ENCODE measurements around the gene MTMR3.

Gene MTMR3

GRCh38 chr22:29972121-29972520 is 89.1 kb downstream of the MTMR3 start:
- DNase-seq, result no peak

DNA sequence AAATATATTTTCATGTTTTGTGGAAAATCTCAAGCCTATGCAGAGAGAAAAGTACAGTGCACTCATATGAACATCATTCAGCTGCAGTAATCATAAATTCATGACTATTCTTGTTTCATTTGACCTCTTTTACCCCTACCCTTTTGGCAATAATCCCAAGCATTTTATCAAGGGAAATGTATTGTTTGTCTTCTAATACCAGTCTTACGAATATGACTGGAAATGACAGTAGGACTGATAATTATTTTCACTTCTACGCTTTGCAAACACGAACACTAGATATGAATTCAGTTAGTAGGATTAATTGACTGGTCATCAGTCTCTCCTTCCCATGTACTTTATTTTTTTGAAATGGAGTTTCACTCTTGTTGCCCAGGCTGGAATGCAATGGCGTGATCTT is 90.3 kb downstream of the MTMR3 start:
- no peak for DNase-seq

GRCh38 chr22:29973680-29974079 is 90.7 kb downstream of the MTMR3 start:
- peak; percentile 3 for DNase-seq

DNA sequence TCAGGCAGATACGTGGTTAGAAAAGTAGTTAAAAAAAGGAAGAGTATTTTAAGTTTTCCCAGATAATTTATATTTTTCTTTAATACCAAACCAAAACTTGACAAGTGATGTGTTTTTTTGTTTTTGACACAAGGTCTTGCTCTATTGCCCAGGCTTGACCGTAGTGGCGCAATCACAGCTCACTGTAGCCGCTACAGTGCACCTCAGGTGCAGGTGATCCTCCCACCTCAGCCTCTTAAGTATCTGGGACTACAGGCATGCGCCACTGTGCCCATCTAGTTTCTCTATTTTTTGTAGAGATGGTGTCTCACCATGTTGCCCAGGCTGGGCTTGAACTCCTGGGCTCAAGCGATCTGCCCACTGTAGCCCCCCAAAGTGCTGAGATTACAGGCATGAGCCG is 92.5 kb downstream of the MTMR3 start:
- DNase-seq, result no peak

DNA sequence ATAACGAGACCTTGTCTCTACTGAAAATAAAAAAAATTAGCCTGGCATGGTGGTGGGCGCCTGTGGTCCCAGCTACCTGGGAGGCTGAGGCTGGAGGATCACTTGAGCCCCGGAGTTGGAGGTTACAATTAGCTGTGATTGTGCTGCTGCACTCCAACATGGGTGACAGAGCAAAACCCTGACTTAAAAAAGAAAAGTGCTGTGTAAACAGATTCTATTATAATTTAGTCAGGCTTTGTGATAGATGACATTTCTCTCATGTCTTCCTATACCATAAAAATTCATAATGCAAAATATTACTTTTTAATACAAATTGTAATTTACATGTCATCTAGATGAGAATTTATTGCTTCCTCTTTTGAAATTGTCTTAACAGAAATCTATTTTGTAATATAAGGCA is 94.1 kb downstream of the MTMR3 start:
- DNase-seq, result no peak

DNA sequence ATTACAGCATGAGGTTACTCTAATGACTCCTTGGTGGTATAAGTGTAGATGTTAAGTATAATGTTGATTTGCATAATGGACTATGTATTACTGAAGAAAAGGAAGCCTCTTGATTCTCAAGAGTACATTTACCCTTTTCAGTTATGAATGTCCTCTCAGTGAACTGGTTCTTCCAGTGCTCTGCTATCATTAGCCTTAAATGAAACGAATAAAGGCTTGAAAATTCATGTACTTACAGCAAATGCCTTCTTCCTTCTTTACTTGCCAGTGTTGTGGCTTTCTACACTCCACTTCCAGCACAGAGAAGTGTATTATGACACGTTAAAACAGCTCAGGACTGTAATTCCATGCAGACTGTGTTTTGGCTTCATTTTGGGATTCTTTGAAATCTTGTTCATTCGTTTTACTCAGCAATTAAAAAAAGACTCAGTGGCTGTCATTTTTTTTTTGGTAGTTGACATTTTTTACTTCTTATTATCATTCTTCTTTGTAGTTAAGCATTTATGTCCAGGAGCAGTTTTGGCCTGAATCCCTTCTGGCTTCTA is 96.9 kb downstream of the MTMR3 start:
- DNase-seq, result no peak

- DNase-seq, result no peak
Measured at GRCh38 chr22:29983296-29983917, 100.4 kb downstream of the MTMR3 start.

GRCh38 chr22:29985912-29986311 is 102.9 kb downstream of the MTMR3 start:
- DNase-seq, result no peak

DNA sequence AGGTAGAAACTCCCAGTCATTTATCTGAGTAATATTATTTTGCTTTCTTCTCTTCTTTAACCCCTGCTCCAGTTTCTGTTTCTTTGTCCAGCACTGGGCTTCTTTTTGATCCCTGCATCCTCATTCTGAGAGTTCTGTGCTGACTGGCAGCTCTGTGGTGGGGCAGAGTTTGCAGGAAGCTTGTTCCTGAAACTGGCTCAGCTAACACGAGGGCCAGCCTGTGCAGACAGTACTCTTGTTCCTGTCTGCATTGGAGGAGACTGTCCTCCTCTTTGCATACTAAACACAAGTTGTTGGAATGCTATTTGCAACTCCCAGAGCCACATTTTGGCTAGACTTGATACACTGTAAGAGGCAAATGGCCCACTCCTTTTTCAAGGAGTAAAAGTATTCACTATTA is 104.2 kb downstream of the MTMR3 start:
- no peak for DNase-seq

GRCh38 chr22:29988719-29989118 is 105.7 kb downstream of the MTMR3 start:
- DNase-seq, result no peak

DNA sequence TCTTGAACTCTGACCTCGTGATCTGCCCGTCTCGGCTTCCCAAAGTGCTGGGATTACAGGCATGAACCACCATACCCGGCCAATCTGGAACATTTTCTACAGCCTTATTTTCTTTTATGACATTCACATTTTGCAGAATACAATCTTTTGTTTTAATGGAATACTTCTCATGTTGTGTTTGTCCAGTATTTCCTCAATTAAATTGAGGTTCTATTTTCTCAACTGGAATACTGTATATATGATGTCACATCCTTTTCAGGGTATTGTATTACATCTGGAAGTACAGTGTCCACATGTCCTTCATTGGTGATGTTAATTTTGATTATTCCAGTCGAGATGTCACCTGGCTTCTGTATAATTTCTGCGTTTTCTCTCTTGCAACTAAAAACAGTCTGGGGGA is 106.5 kb downstream of the MTMR3 start:
- DNase-seq, result no peak

- DNase-seq, result no peak
Measured at GRCh38 chr22:29992341-29993275, 109.6 kb downstream of the MTMR3 start.

- DNase-seq, result peak; percentile 53
Measured at GRCh38 chr22:29994027-29994715, 111.2 kb downstream of the MTMR3 start.

DNA sequence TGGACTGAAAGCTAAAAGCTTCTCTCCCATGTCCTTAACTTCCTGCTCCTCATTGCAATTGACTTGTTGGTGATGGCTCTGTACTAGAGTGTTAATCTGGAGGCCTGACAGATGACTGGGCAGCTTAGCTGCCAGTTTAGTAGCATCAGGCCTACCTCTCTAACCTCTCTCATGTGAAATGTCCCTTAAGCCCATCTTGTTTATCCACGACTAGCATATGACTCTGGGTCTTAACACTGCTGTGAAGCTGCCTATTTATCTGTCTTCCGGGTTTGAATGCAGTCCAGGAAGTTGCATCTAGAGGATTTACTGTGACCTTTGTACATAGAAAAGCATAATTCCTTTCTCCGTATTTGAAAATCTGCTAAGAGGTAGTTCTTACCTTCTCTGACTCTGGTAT is 112.0 kb downstream of the MTMR3 start:
- DNase-seq, result no peak

GRCh38 chr22:29997107-29997506 is 114.1 kb downstream of the MTMR3 start:
- no peak for DNase-seq

GRCh38 chr22:29997516-29997915 is 114.5 kb downstream of the MTMR3 start:
- no peak for DNase-seq

GRCh38 chr22:29998627-29999384 is 115.8 kb downstream of the MTMR3 start:
- DNase-seq, result no peak

GRCh38 chr22:30000566-30000965 is 117.6 kb downstream of the MTMR3 start:
- no peak for DNase-seq

- DNase-seq, result no peak
Measured at GRCh38 chr22:30001459-30001858, 118.5 kb downstream of the MTMR3 start.

- no peak for DNase-seq
Measured at GRCh38 chr22:30002861-30003486, 120.0 kb downstream of the MTMR3 start.

- DNase-seq, result no peak
Measured at GRCh38 chr22:30004101-30004500, 121.1 kb downstream of the MTMR3 start.

- DNase-seq, result no peak
Measured at GRCh38 chr22:30004694-30005093, 121.7 kb downstream of the MTMR3 start.
